Measurements from ENCODE around the gene RAPGEF4. TPM values are rescaled to one million over a fixed set of nuclear protein-coding genes. Genes with fewer than 3 reads are reported as not detected.

Gene RAPGEF4
- total and polyA plus RNA-seq, 2 of the 8 experiments (the other 6 are each of a cell fraction or from before 2014, with no cell fraction given), result 1.2 to 2.6 TPM

- Histone ChIP-seq H2AFZ (ENCODE audit: low read length) (no peak overlapping the region), H3K36me3 (ENCODE audit: control insufficient read depth in 2 of 4, insufficient read depth in 4 of 4, low read length in 3 of 4) (no peaks in the 10 kb centered on the region), H3K14ac (ENCODE audit: insufficient read length) (no peak overlapping the region), H4K91ac (replicated peaks; ENCODE audit: insufficient read length, low read length) (no peak overlapping the region), H4K20me1 (replicated peaks in 1 of 2; ENCODE audit: control insufficient read depth in 1 of 2, insufficient read depth in 2 of 2, low read length in 2 of 2) (no peaks in the 10 kb centered on the region), H4K5ac (ENCODE audit: insufficient read length, low read depth, low read length) (no peak overlapping the region), H3K23me2 (ENCODE audit: low read depth, low read length) (no peaks in the 10 kb centered on the region), H3K4ac (replicated peaks; ENCODE audit: insufficient read length, low read depth, low read length) (no peak overlapping the region), H3K4me1 (replicated peaks in 1 of 4; ENCODE audit: control insufficient read depth in 3 of 4, insufficient read depth in 4 of 4, low read length in 3 of 4) (peaks cover 0 to 4% (median 0%) of the 10 kb centered on the region in 4 experiments; a peak in 2 of 7 replicates), H2BK15ac (ENCODE audit: low read length) (no peak overlapping the region), H2BK5ac (ENCODE audit: low read depth, low read length) (no peak overlapping the region), H3K9ac (replicated peaks in 1 of 4; ENCODE audit: extremely low read depth in 1 of 4, low read depth in 3 of 4, low read length in 3 of 4) (no peak overlapping the region), H3K23ac (ENCODE audit: insufficient read length) (no peak overlapping the region), H2AK5ac (ENCODE audit: low read depth, low read length) (no peak overlapping the region), H3K4me2 (ENCODE audit: insufficient read depth in 1 of 2, low read depth in 2 of 2, low read length in 2 of 2) (no peak overlapping the region), H3K27ac (ENCODE audit: low read depth, low read length) (no peak overlapping the region), H3K79me2 (ENCODE audit: control insufficient read depth in 1 of 2, insufficient read depth in 2 of 2, low read length in 2 of 2) (no peaks in the 10 kb centered on the region), H2BK20ac (ENCODE audit: low read length) (peak overlapping the region; percentile 53; the same call in 1 of the 2 replicates), H3K27me3 (replicated peaks in 1 of 4; ENCODE audit: control insufficient read depth in 3 of 4, extremely low read depth in 1 of 4, insufficient read depth in 3 of 4, low read length in 3 of 4) (no peaks in the 10 kb centered on the region), H4K8ac (ENCODE audit: extremely low read depth, insufficient read depth, low read length) (no peak overlapping the region), H3K79me1 (ENCODE audit: low read depth, low read length) (no peaks in the 10 kb centered on the region), H3K4me3 (ENCODE audit: extremely low read depth in 1 of 4, insufficient read depth in 2 of 4, low read depth in 3 of 4, low read length in 4 of 4) (no peak overlapping the region), H3K18ac (ENCODE audit: extremely low read depth, low read length) (no peak overlapping the region), H2BK120ac (replicated peaks; ENCODE audit: low read depth, low read length) (no peak overlapping the region), H2BK12ac (ENCODE audit: low read depth, low read length) (no peak overlapping the region), H3K9me3 (ENCODE audit: insufficient read depth in 2 of 2, low read depth in 1 of 2, low read length in 1 of 2) (no peaks in the 10 kb centered on the region), H3K56ac (replicated peaks; ENCODE audit: insufficient read length, low read depth, low read length) (no peak overlapping the region)
- WGBS, 2 experiments (ENCODE audit: extremely low coverage in 1 of 2, insufficient coverage in 1 of 2, insufficient read length in 1 of 2, insufficient replicate concordance in 2 of 2, low coverage in 1 of 2, low lambda C conversion rate in 2 of 2, missing lambda C conversion rate in 1 of 2), result 82% methylated on average over 7 of the region's 7 CpGs; no CpG with 5 or more reads in 1 of the 2 experiments
- CTCF ChIA-PET (ENCODE audit: partially characterized antibody), result interaction anchor here (0.8 to 1.3 kb wide), 5 partner anchors 26 to 821 kb away, joined by 3 to 4 read pairs (median 3); no protein-coding TSS in a partner anchor
- POLR2A ChIA-PET (ENCODE audit: partially characterized antibody), result interaction anchor here (0.8 kb wide), 1 partner anchor 28 kb away, joined by 3 read pairs; no protein-coding TSS in a partner anchor
- no peak for TF ChIP-seq SP4 (IDR thresholded peaks at IDR 0.05; ENCODE audit: low read length)
- no peak for TF ChIP-seq SRF (IDR thresholded peaks at IDR 0.05; ENCODE audit: low read depth, low read length)
- TF ChIP-seq NRF1 (IDR thresholded peaks at IDR 0.05; ENCODE audit: low read depth, low read length), result no peak
- no peak for TF ChIP-seq EP300 (IDR thresholded peaks at IDR 0.05; ENCODE audit: borderline replicate concordance in 1 of 2, low read depth in 2 of 2, low read length in 2 of 2)
- TF ChIP-seq HDAC6 (IDR thresholded peaks at IDR 0.05; ENCODE audit: low read depth, low read length), result no peak
- FAIRE-seq (no peak), DNase-seq (ENCODE audit: low read depth in 1 of 2, low spot score in 2 of 2) (no peak)
Observed at GRCh38 chr2:173001664-173002604, 266.3 kb downstream of the RAPGEF4 start.

Measured in H1 (cell line).